SH-SY5Y (cell line): ENCODE measurements around the gene MAPK8IP3.

Experiments
- GATA2 ChIP-seq: IDR thresholded peaks from 2 replicates; pipeline ENCODE4 v1.6.1; 2011; ENCODE audit warnings: mild to moderate bottlenecking, low read depth, low read length
- GATA3 ChIP-seq: IDR thresholded peaks from 2 replicates; pipeline ENCODE4 v1.6.1; 2011; ENCODE audit warnings: low read depth, mild to moderate bottlenecking, low read length, moderate library complexity

- TF ChIP-seq GATA2 (no peak), GATA3 (no peak)
Observed at GRCh38 chr16:1775846-1776671, 70.1 kb downstream of the MAPK8IP3 start.
